ENCODE measurements around the gene HIC1. TPM values are rescaled to one million over a fixed set of nuclear protein-coding genes. Genes with fewer than 3 reads are reported as not detected.

Gene HIC1
- total RNA-seq, 4 donors from 2014 or later = 9.1 to 32.5 (median 14.7) TPM

- Histone ChIP-seq H3K36me3 (no peaks in the 10 kb centered on the region), H3K27ac (no peak overlapping the region), H3K27me3 (peaks cover 67% of the 10 kb centered on the region), H3K9me3 (no peaks in the 10 kb centered on the region), H3K4me3 (no peak overlapping the region), H3K4me1 (peaks cover 25 to 48% (median 40%) of the 10 kb centered on the region in 4 donors)
- no peak for DNase-seq
- in situ Hi-C loops (cut with MboI; ENCODE audit: low pct_ligation_motif_present in 1 of 4, low pct_unique_long_range_greater_than_20kb in 1 of 4, low sequenced_read_pairs in 3 of 4) = loop anchor here in 3 of 4 donors (10.0 to 25.0 kb wide), 4 partner anchors 123 to 365 kb away; partner anchors contain the start of genes PRPF8 (in 1 of the 3), TLCD2 (in 1 of the 3) and WDR81 (in 1 of the 3)
- 66% methylated on average over 11 of the region's 11 CpGs; no CpG with 5 or more reads in 1 of the 2 donors for WGBS, 2 donors (ENCODE audit: low coverage in 1 of 2)
- TF ChIP-seq CTCF (IDR thresholded peaks at IDR 0.05) = no peak
- TF ChIP-seq EP300 (IDR thresholded peaks at IDR 0.05; ENCODE audit: low read depth) = no peak
- TF ChIP-seq POLR2A (IDR thresholded peaks at IDR 0.05) = no peak
- TF ChIP-seq POLR2AphosphoS5 (IDR thresholded peaks at IDR 0.05) = no peak
- intact Hi-C loops (cut with DNase I; ENCODE audit: low total_unique reads) = loop anchor here (2.0 kb wide), 1 partner anchor 119 kb away; no protein-coding TSS in a partner anchor
These were observed 27.2 kb upstream of the HIC1 start for GRCh38 chr17:2027528-2028233.

- H3K4me1 ChIP-seq = peaks cover 25 to 48% (median 40%) of the 10 kb centered on the region in 4 donors
- DNase-seq = no peak
- WGBS, 2 donors (ENCODE audit: low coverage in 1 of 2) = 87% methylated on average over 5 of the region's 5 CpGs; no CpG with 5 or more reads in 1 of the 2 donors
- no peak overlapping the region for H3K27ac ChIP-seq
- in situ Hi-C loops (cut with MboI; ENCODE audit: low pct_ligation_motif_present in 1 of 4, low pct_unique_long_range_greater_than_20kb in 1 of 4, low sequenced_read_pairs in 3 of 4) = loop anchor here in 3 of 4 donors (10.0 to 25.0 kb wide), 4 partner anchors 123 to 366 kb away; partner anchors contain the start of genes PRPF8 (in 1 of the 3), TLCD2 (in 1 of the 3) and WDR81 (in 1 of the 3)
- peaks cover 62% of the 10 kb centered on the region for H3K27me3 ChIP-seq
- no peak overlapping the region for H3K4me3 ChIP-seq
- no peaks in the 10 kb centered on the region for H3K36me3 ChIP-seq
- no peaks in the 10 kb centered on the region for H3K9me3 ChIP-seq
- TF ChIP-seq EP300 (IDR thresholded peaks at IDR 0.05; ENCODE audit: low read depth) (no peak), CTCF (IDR thresholded peaks at IDR 0.05) (no peak), POLR2AphosphoS5 (IDR thresholded peaks at IDR 0.05) (no peak), POLR2A (IDR thresholded peaks at IDR 0.05) (no peak)
- intact Hi-C loops (cut with DNase I; ENCODE audit: low total_unique reads) = no loop called here
These were observed 26.7 kb upstream of the HIC1 start for GRCh38 chr17:2028234-2028614.

- peaks cover 25 to 46% (median 37%) of the 10 kb centered on the region in 4 donors for H3K4me1 ChIP-seq
- DNase-seq = no peak
- H3K9me3 ChIP-seq = no peaks in the 10 kb centered on the region
- in situ Hi-C loops (cut with MboI; ENCODE audit: low pct_ligation_motif_present in 1 of 4, low pct_unique_long_range_greater_than_20kb in 1 of 4, low sequenced_read_pairs in 3 of 4) = loop anchor here in 3 of 4 donors (10.0 to 25.0 kb wide), 4 partner anchors 124 to 366 kb away; partner anchors contain the start of genes PRPF8 (in 1 of the 3), TLCD2 (in 1 of the 3) and WDR81 (in 1 of the 3)
- no peak overlapping the region for H3K4me3 ChIP-seq
- intact Hi-C loops (cut with DNase I; ENCODE audit: low total_unique reads) = no loop called here
- no peaks in the 10 kb centered on the region for H3K36me3 ChIP-seq
- TF ChIP-seq EP300 (IDR thresholded peaks at IDR 0.05; ENCODE audit: low read depth) = no peak
- TF ChIP-seq POLR2AphosphoS5 (IDR thresholded peaks at IDR 0.05) = no peak
- TF ChIP-seq CTCF (IDR thresholded peaks at IDR 0.05) = no peak
- TF ChIP-seq POLR2A (IDR thresholded peaks at IDR 0.05) = no peak
- 49% methylated on average over 6 of the region's 6 CpGs; no CpG with 5 or more reads in 1 of the 2 donors for WGBS, 2 donors (ENCODE audit: low coverage in 1 of 2)
- no peak overlapping the region for H3K27ac ChIP-seq
- H3K27me3 ChIP-seq = peaks cover 57% of the 10 kb centered on the region
These were observed 26.2 kb upstream of the HIC1 start for GRCh38 chr17:2028737-2029136.
